OCI-LY7 (cell line): Measurements from ENCODE around the gene HPDL. TPM values are rescaled to one million over a fixed set of nuclear protein-coding genes. Genes with fewer than 3 reads are reported as not detected.
"Not testable (repeated sequence)": the region's sequence is repeated elsewhere in the genome, so short reads cannot be mapped to it uniquely, and the experiment has no call there.

Experiments
- Bru-seq: library from RNA; stranded (reverse); fragments of 400-500 nt; gene quantifications from one replicate; lab custom pipeline; 2021; lab: Mats Ljungman, UMichigan
- BruChase-seq, 2 experiments: library from RNA; stranded (reverse); fragments of 400-500 nt; gene quantifications; one replicate each; lab custom pipeline; 2021; lab: Mats Ljungman, UMichigan
- BruUV-seq: library from RNA; stranded (reverse); fragments of 400-500 nt; replicated peaks from 2 replicates; lab custom pipeline; 2021; lab: Mats Ljungman, UMichigan
- CTCF ChIA-PET: fragments of 300-600 bp; sonication (Branson Sonifier 250); formaldehyde crosslinking; loops from one replicate; lab custom pipeline; 2022; ENCODE audit warnings: antibody characterized with exemption; ENCODE audit not compliant: unreplicated experiment; lab: Charles Lee
- POLR2A ChIA-PET: fragments of 300-600 bp; sonication (Branson Sonifier 250); formaldehyde crosslinking; loops from one replicate; lab custom pipeline; 2022; ENCODE audit warnings: antibody characterized with exemption; lab: Charles Lee
- DNase-seq: peaks from one replicate; pipeline ENCODE4 v3.0.0-alpha.2; 2015; ENCODE audit warnings: low spot score
- H2AFZ ChIP-seq: fragments of 200-600 bp; sonication (generic), shearing (Covaris generic); 2 replicates; pipeline ENCODE4 v1.6.1; 2014; ENCODE audit warnings: mild to moderate bottlenecking, antibody characterized with exemption, low read length, moderate library complexity
- H3K27ac ChIP-seq: fragments of 200-600 bp; sonication (generic); 2 replicates; pipeline ENCODE4 v1.5.1; 2014; ENCODE audit warnings: mixed run types, low read depth, mild to moderate bottlenecking, moderate library complexity, low read length, inconsistent platforms; ENCODE audit not compliant: poor library complexity, severe bottlenecking
- H3K36me3 ChIP-seq: fragments of 200-600 bp; sonication (generic); 2 replicates; pipeline ENCODE4 v1.6.1; 2014; ENCODE audit warnings: mild to moderate bottlenecking, antibody characterized with exemption, low read length, moderate library complexity, mixed read lengths; ENCODE audit not compliant: insufficient read depth
- H3K4me1 ChIP-seq: fragments of 200-600 bp; sonication (generic); 2 replicates; pipeline ENCODE4 v1.5.1; 2014; ENCODE audit warnings: mild to moderate bottlenecking, low read length; ENCODE audit not compliant: insufficient read depth, poor library complexity, severe bottlenecking
- H3K4me2 ChIP-seq: fragments of 200-600 bp; sonication (generic); 2 replicates; pipeline ENCODE4 v1.6.1; 2014; ENCODE audit warnings: mild to moderate bottlenecking, low read length
- H3K4me3 ChIP-seq: fragments of 200-600 bp; sonication (generic); 2 replicates; pipeline ENCODE4 v1.5.1; 2014; ENCODE audit warnings: mild to moderate bottlenecking, low read depth, low read length; ENCODE audit not compliant: poor library complexity, severe bottlenecking
- H3K79me2 ChIP-seq: fragments of 200-600 bp; sonication (generic); 2 replicates; pipeline ENCODE4 v1.6.1; 2016; ENCODE audit warnings: low read depth, mild to moderate bottlenecking, low read length, moderate library complexity, mixed read lengths; ENCODE audit not compliant: insufficient read depth
- H3K9me2 ChIP-seq: fragments of 200-600 bp; sonication (generic); 2 replicates; pipeline ENCODE4 v1.6.1; 2016; ENCODE audit warnings: mild to moderate bottlenecking, low read length, mixed read lengths; ENCODE audit not compliant: insufficient read depth
- H3K9me3 ChIP-seq: fragments of 200-600 bp; sonication (generic); 2 replicates; pipeline ENCODE4 v1.6.1; 2014; ENCODE audit warnings: mild to moderate bottlenecking, mixed run types, low read length, mixed read lengths
- H4K20me1 ChIP-seq: fragments of 200-600 bp; sonication (generic); 2 replicates; pipeline ENCODE4 v1.6.1; 2014; ENCODE audit warnings: mild to moderate bottlenecking, antibody characterized with exemption, low read length, moderate library complexity, mixed read lengths; ENCODE audit not compliant: insufficient read depth
- CTCF ChIP-seq: fragments of 200-600 bp; sonication (generic); conservative IDR thresholded peaks from 2 replicates; pipeline ENCODE4 v1.5.1; 2014; ENCODE audit warnings: mild to moderate bottlenecking, antibody characterized with exemption, low read length, moderate library complexity, mixed read lengths
- EZH2phosphoT487 ChIP-seq: fragments of 200-600 bp; sonication (generic); IDR thresholded peaks from 2 replicates; pipeline ENCODE4 v1.6.1; 2018; ENCODE audit warnings: low read depth, borderline replicate concordance, mild to moderate bottlenecking, mixed run types, antibody characterized with exemption, low read length, moderate library complexity, mixed read lengths
- intact Hi-C: fragments of 100-400 bp; cut with micrococcal nuclease; formaldehyde crosslinking; loops from one replicate; pipeline ENCODE4 v1.10.0; 2022; ENCODE audit not compliant: unreplicated experiment
- long read RNA-seq: library from polyadenylated mRNA; stranded (forward); transcript quantifications from one replicate; pipeline ENCODE4 v2.0.0, GENCODE V29; 2022
- total RNA-seq, 2 experiments: library from RNA; depleted of rRNA in 1 of 2; stranded (reverse); fragments of >200 nt in 1 of 2; shearing (Covaris generic) in 1 of 2; gene quantifications; 2 replicates each; pipeline ENCODE4 v1.2.3, GENCODE V29; 2014 to 2022

Gene HPDL
- total RNA-seq (2014; rRNA removed; shearing (Covaris generic)) = 25.2 and 27.1 TPM in 2 replicates
- 21.9 and 25.8 TPM in 2 replicates for total RNA-seq (2022)
- percentile 59 among the genes with signal in this experiment for Bru-seq, nascent RNA
- percentile 47 among the genes with signal in this experiment for BruChase-seq, experiment 1, labeled RNA remaining after a 6-hour chase
- percentile 67 among the genes with signal in this experiment for BruChase-seq, experiment 2, labeled RNA remaining after a 2-hour chase
- long read RNA-seq, transcript HPDL-201 (1 exons, 1,629 nt) = major isoform, 42 of 42 reads
- long read RNA-seq, partial matches to known transcripts = 0 of 42 reads
- long read RNA-seq, other reads (novel, unspliced or antisense) = 0 of 42 reads

- Histone ChIP-seq H3K79me2 (peaks cover 7% of the 10 kb centered on the region; the same call in 1 of the 2 replicates), H3K4me1 (peaks cover 34% of the 10 kb centered on the region), H2AFZ (peak within 1 kb of the TSS; percentile 23; the same call in 1 of the 2 replicates), H3K4me3 (peak within 1 kb of the TSS; percentile 71), H3K36me3 (peaks cover 7% of the 10 kb centered on the region), H4K20me1 (no peaks in the 10 kb centered on the region), H3K9me3 (no peaks in the 10 kb centered on the region), H3K9me2 (no peaks in the 10 kb centered on the region), H3K27ac (peak within 1 kb of the TSS; percentile 57), H3K4me2 (peak within 1 kb of the TSS; percentile 86)
- CTCF ChIA-PET = interaction anchor here (0.6 kb wide), 1 partner anchor 24 kb away, joined by 7 read pairs; no protein-coding TSS in a partner anchor
- POLR2A ChIA-PET = interaction anchor here (0.6 to 7.5 kb wide), 11 partner anchors 9 to 172 kb away, joined by 3 to 45 read pairs (median 3); partner anchors contain the start of genes MUTYH and TOE1
- no TSS peak for BruUV-seq
- peak; percentile 84 for DNase-seq
- TF ChIP-seq CTCF (peak; percentile 43; the same call in 1 of the 2 replicates), EZH2phosphoT487 (no peak)
- intact Hi-C loops = loop anchor here (2.0 kb wide), 1 partner anchor 22 kb away; no protein-coding TSS in a partner anchor
These were observed at the start of gene HPDL for GRCh38 chr1:45326627-45327623. Gene HPDL (plus strand): TSS chr1:45326895. CDS start chr1:45327149, 254 bp downstream.

- Histone ChIP-seq H3K27ac (no peak overlapping the region), H3K4me2 (no peak overlapping the region), H3K4me1 (no peaks in the 10 kb centered on the region), H3K79me2 (no peaks in the 10 kb centered on the region), H3K9me3 (0 out of 2 replicates have a peak, but pooled peaks cover 5% of the 10 kb centered on the region), H2AFZ (no peak overlapping the region), H3K4me3 (no peak overlapping the region), H3K9me2 (no peaks in the 10 kb centered on the region), H4K20me1 (no peaks in the 10 kb centered on the region), H3K36me3 (no peaks in the 10 kb centered on the region)
- CTCF ChIA-PET = no interaction called here
- intact Hi-C loops = no loop called here
- no peak for TF ChIP-seq EZH2phosphoT487
- no peak for TF ChIP-seq CTCF
- POLR2A ChIA-PET = no interaction called here
- no peak for DNase-seq
- no TSS peak for BruUV-seq
These were observed 44.3 kb upstream of the HPDL start for GRCh38 chr1:45282351-45282750.

GRCh38 chr1:45284858-45285257 lies 41.8 kb upstream of the HPDL start:
- H3K4me3 ChIP-seq, intact Hi-C loops, BruUV-seq, H3K9me2 ChIP-seq, DNase-seq, H3K4me1 ChIP-seq, H4K20me1 ChIP-seq, POLR2A ChIA-PET, H3K9me3 ChIP-seq, H2AFZ ChIP-seq, H3K4me2 ChIP-seq, H3K79me2 ChIP-seq, CTCF ChIA-PET, H3K27ac ChIP-seq, H3K36me3 ChIP-seq: not testable (repeated sequence)

GRCh38 chr1:45286521-45286920 lies 40.2 kb upstream of the HPDL start:
- H3K27ac ChIP-seq, H3K9me3 ChIP-seq, H3K9me2 ChIP-seq, BruUV-seq, H2AFZ ChIP-seq, CTCF ChIA-PET, H3K4me3 ChIP-seq, POLR2A ChIA-PET, H3K4me1 ChIP-seq, H3K79me2 ChIP-seq, H3K36me3 ChIP-seq, intact Hi-C loops, DNase-seq, H4K20me1 ChIP-seq, H3K4me2 ChIP-seq: not testable (repeated sequence)
